Right ventricle myocardium superior (tissue), 1 donor: ENCODE measurements around the gene ZNF77. TPM values are rescaled to one million over a fixed set of nuclear protein-coding genes. Genes with fewer than 3 reads are reported as not detected.
"Not testable (repeated sequence)": the region's sequence is repeated elsewhere in the genome, so short reads cannot be mapped to it uniquely, and the experiment has no call there.

Experiments used
- ATAC-seq: fragments of 200-7000 bp; cut with Tn5 transposase; one replicate; pipeline ENCODE4 v1.9.1; 2020; ENCODE audit warnings: mild to moderate bottlenecking; ENCODE audit not compliant: poor library complexity
- DNase-seq: peaks from one replicate; pipeline ENCODE4 v3.0.0-alpha.2; 2020
- intact Hi-C: fragments of 100-400 bp; cut with DNase I; formaldehyde crosslinking; loops from one replicate; pipeline ENCODE4 v1.11.2; 2022
- total RNA-seq: library from RNA; stranded (reverse); fragmentation: NEBNext Ultra II Directional; extraction: Animal tissue kit (Norgen Biotek cat#: 25700); gene quantifications from one replicate; pipeline ENCODE4 v1.2.1, GENCODE V29; 2021
- donor health status: DM: no; HTN: yes; CAD: no; lungs with severe emphysema.

The ZNF77 gene
- total RNA-seq, 1 donor from 2014 or later, result 2.1 TPM

GRCh38 chr19:2976609-2977000 is 31.8 kb upstream of the ZNF77 start:
- DNase-seq, result no peak
- intact Hi-C loops, result no loop called here
- ATAC-seq, result no peak

- intact Hi-C loops, result loop anchor here (5.0 kb wide), 1 partner anchor 53 kb away; the partner anchor contains the start of gene TLE2
- ATAC-seq, result peak; percentile 18
- peak; percentile 68 for DNase-seq
Measured at GRCh38 chr19:2974342-2975041, 29.7 kb upstream of the ZNF77 start.

GRCh38 chr19:2973229-2973628 is 28.5 kb upstream of the ZNF77 start:
- ATAC-seq (peak; percentile 27), DNase-seq (peak; percentile 78)
- intact Hi-C loops, result loop anchor here (5.0 kb wide), 1 partner anchor 54 kb away; the partner anchor contains the start of gene TLE2

- intact Hi-C loops, result loop anchor here (5.0 kb wide), 1 partner anchor 57 kb away; the partner anchor contains the start of gene TLE2
- DNase-seq (no peak), ATAC-seq (no peak)
Measured at GRCh38 chr19:2970201-2970835, 25.5 kb upstream of the ZNF77 start.

- peak; percentile 73 for DNase-seq
- intact Hi-C loops, result loop anchor here (10.0 kb wide), 1 partner anchor 136 kb away; no protein-coding TSS in a partner anchor
Measured at GRCh38 chr19:2969104-2969504, 24.3 kb upstream of the ZNF77 start.

GRCh38 chr19:2967972-2968371 is 23.2 kb upstream of the ZNF77 start:
- ATAC-seq, result no peak
- intact Hi-C loops, result loop anchor here (10.0 kb wide), 1 partner anchor 137 kb away; no protein-coding TSS in a partner anchor
- no peak for DNase-seq

More at GRCh38 chr19:2969104-2969504, 24.3 kb upstream of the ZNF77 start:
- peak; percentile 62 for ATAC-seq

GRCh38 chr19:2964874-2965273 is 20.1 kb upstream of the ZNF77 start:
- intact Hi-C loops, result loop anchor here (10.0 kb wide), 1 partner anchor 140 kb away; no protein-coding TSS in a partner anchor
- ATAC-seq (no peak), DNase-seq (no peak)

GRCh38 chr19:2963631-2964030 is 18.9 kb upstream of the ZNF77 start:
- not testable (repeated sequence) for DNase-seq, ATAC-seq
- intact Hi-C loops, result loop anchor here (10.0 kb wide), 1 partner anchor 141 kb away; no protein-coding TSS in a partner anchor

- DNase-seq, result no peak
- ATAC-seq, result no peak
- intact Hi-C loops, result loop anchor here (10.0 kb wide), 1 partner anchor 142 kb away; no protein-coding TSS in a partner anchor
Measured at GRCh38 chr19:2963122-2963521, 18.4 kb upstream of the ZNF77 start.

GRCh38 chr19:2962018-2962670 is 17.4 kb upstream of the ZNF77 start:
- intact Hi-C loops, result loop anchor here (10.0 kb wide), 1 partner anchor 143 kb away; no protein-coding TSS in a partner anchor
- no peak for DNase-seq
- ATAC-seq, result peak; percentile 93

GRCh38 chr19:2960120-2960519 is 15.3 kb upstream of the ZNF77 start:
- DNase-seq, result peak; percentile 7
- ATAC-seq, result no peak
- intact Hi-C loops, result loop anchor here (10.0 kb wide), 1 partner anchor 145 kb away; no protein-coding TSS in a partner anchor

- no peak for ATAC-seq
- intact Hi-C loops, result no loop called here
- no peak for DNase-seq
Measured at GRCh38 chr19:2957160-2957559, 12.4 kb upstream of the ZNF77 start.

- DNase-seq, result no peak
- ATAC-seq, result no peak
- intact Hi-C loops, result loop anchor here (5.0 kb wide), 1 partner anchor 209 kb away; no protein-coding TSS in a partner anchor
Measured at GRCh38 chr19:2952953-2953481, 8.2 kb upstream of the ZNF77 start.

- intact Hi-C loops, result loop anchor here (5.0 kb wide), 1 partner anchor 212 kb away; no protein-coding TSS in a partner anchor
Measured at GRCh38 chr19:2950286-2951124, 5.7 kb upstream of the ZNF77 start.

GRCh38 chr19:2949939-2950285 is 5.1 kb upstream of the ZNF77 start:
- intact Hi-C loops, result loop anchor here (5.0 to 10.0 kb wide), 2 partner anchors 65 to 212 kb away; no protein-coding TSS in a partner anchor
- peak; percentile 53 for DNase-seq
- ATAC-seq, result peak; percentile 3

More at GRCh38 chr19:2950286-2951124, 5.7 kb upstream of the ZNF77 start:
- ATAC-seq, result peak; percentile 98
- peak; percentile 100 for DNase-seq

- no peak for ATAC-seq
- no peak for DNase-seq
- intact Hi-C loops, result loop anchor here (10.0 kb wide), 1 partner anchor 61 kb away; no protein-coding TSS in a partner anchor
Measured at GRCh38 chr19:2945575-2946184, 909 bp upstream of the ZNF77 start.

GRCh38 chr19:2944403-2944774 is 382 bp downstream of the ZNF77 start:
- ATAC-seq (peak; percentile 22), DNase-seq (no peak)
- intact Hi-C loops, result loop anchor here (10.0 kb wide), 1 partner anchor 60 kb away; no protein-coding TSS in a partner anchor
